K562 (cell line): Measurements from ENCODE around the gene ZSWIM8. TPM values are rescaled to one million over a fixed set of nuclear protein-coding genes. Genes with fewer than 3 reads are reported as not detected.
A peak's percentile ranks its signal among the peaks of the same experiment; 100 is the strongest.

Experiments used
- DIDO1 ChIP-seq: fragments of 450-650 bp; IDR thresholded peaks from 2 replicates; pipeline ENCODE4 v1.6.1; 2016; ENCODE audit warnings: low read depth, missing biosample characterization, missing genetic modification characterization
- FOXK2 ChIP-seq, 2 experiments: fragments of 450-650 bp; IDR thresholded peaks in 1 of 2; conservative IDR thresholded peaks in 1 of 2; 2 replicates each; pipeline ENCODE4 v1.6.1; 2016; ENCODE audit warnings: low read depth in 2 of 2, mild to moderate bottlenecking in 1 of 2
- HMGN3 ChIP-seq: IDR thresholded peaks from 2 replicates; pipeline ENCODE4 v1.6.1; 2011; ENCODE audit warnings: borderline replicate concordance, low read depth, mild to moderate bottlenecking, mixed read lengths, low read length; ENCODE audit not compliant: insufficient read length; ENCODE audit errors: extremely low read depth
- NR2C2 ChIP-seq, 2 experiments: fragments of 200-800 bp in 1 of 2; sonication (Bioruptor generic) in 1 of 2; sonication (generic) in 1 of 2; formaldehyde crosslinking in 1 of 2; IDR thresholded peaks; 2 replicates each; pipeline versions ENCODE4 v1.6.1 to v1.8.0; 2016 to 2022; ENCODE audit warnings: mild to moderate bottlenecking in 1 of 2, missing compliant biosample characterization in 1 of 2, missing genetic modification characterization in 1 of 2, missing genetic modification reagents in 1 of 2
- SMARCE1 ChIP-seq: fragments of 450-650 bp; IDR thresholded peaks from 2 replicates; pipeline ENCODE4 v1.7.1; 2016; ENCODE audit warnings: mild to moderate bottlenecking
- SP2 ChIP-seq: IDR thresholded peaks from 2 replicates; pipeline ENCODE4 v1.6.1; 2011; ENCODE audit warnings: mild to moderate bottlenecking, low read depth, low read length, moderate library complexity; ENCODE audit not compliant: poor library complexity, severe bottlenecking; ENCODE audit errors: extremely low read depth
- TBP ChIP-seq: optimal IDR thresholded peaks from 2 replicates; pipeline ENCODE3; 2011; ENCODE audit warnings: low read depth, low read length, improper control_type of control experiment
- THRA ChIP-seq: fragments of 450-650 bp; IDR thresholded peaks from 2 replicates; pipeline ENCODE4 v1.6.1; 2017; ENCODE audit warnings: mild to moderate bottlenecking, moderate library complexity
- ZBED1 ChIP-seq: IDR thresholded peaks from 2 replicates; pipeline ENCODE4 v1.6.1; 2014
- ZC3H11A ChIP-seq: IDR thresholded peaks from 2 replicates; pipeline ENCODE4 v1.6.1; 2012; ENCODE audit warnings: low read depth, low read length, improper control_type of control experiment
- ZNF121 ChIP-seq: sonication (generic); formaldehyde crosslinking; conservative IDR thresholded peaks from 2 replicates; pipeline ENCODE4 v1.8.0; 2022; ENCODE audit warnings: missing genetic modification reagents
- polyA plus RNA-seq, 8 experiments: library from polyadenylated mRNA; depleted of rRNA in 4 of 8; stranded (reverse) in 5 of 8; unstranded in 3 of 8; fragments of >200 nt; fragmentation: Nextera tagmentation in 2 of 8; fragmentation: Illumina TruSeq in 1 of 8; extraction: Ambion mirVana in 2 of 8; extraction: Trizol in 1 of 8; gene quantifications; 2 replicates each; pipeline versions ENCODE4 v1.2.1 to v1.2.3, GENCODE V29; 2011 to 2014; ENCODE audit warnings: inconsistent platforms in 1 of 8, missing spikeins in 1 of 8
- total RNA-seq, 7 experiments: library from RNA; depleted of rRNA in 6 of 7; stranded (reverse); fragments of >200 nt in 6 of 7; fragmentation: Illumina TruSeq in 2 of 7; extraction: Trizol in 2 of 7; gene quantifications; 2 replicates each; pipeline versions ENCODE4 v1.2.1 to v1.2.3, GENCODE V29; 2011 to 2021; ENCODE audit warnings: low replicate concordance in 1 of 7
- TF ChIP-seq, protein P1 (sequence below), 2 experiments: fragments of 450-650 bp in 1 of 2; IDR thresholded peaks; 2 replicates each; pipeline ENCODE4 v1.6.1; 2011 to 2017; ENCODE audit warnings: low read depth in 2 of 2, antibody characterized with exemption in 1 of 2, borderline replicate concordance in 1 of 2, low read length in 1 of 2, mild to moderate bottlenecking in 1 of 2, mixed read lengths in 1 of 2; ENCODE audit not compliant: control insufficient read depth in 1 of 2
- TF ChIP-seq, protein P2 (sequence below): fragments of 250-450 bp; sonication (Bioruptor Pico); IDR thresholded peaks from 2 replicates; pipeline ENCODE4 v1.5.0; 2021
- TF ChIP-seq, protein P3 (sequence below), 2 experiments: fragments of 450-650 bp; IDR thresholded peaks; 2 replicates each; pipeline ENCODE4 v1.6.1; 2016
- TF ChIP-seq, protein P4 (sequence below): sonication (generic); formaldehyde crosslinking; IDR thresholded peaks from 2 replicates; pipeline ENCODE4 v1.8.0; 2022; ENCODE audit warnings: mild to moderate bottlenecking, low read depth, missing genetic modification reagents

The ZSWIM8 gene
- total and polyA plus RNA-seq, 9 of the 15 experiments (the other 6 are each of a cell fraction or from before 2014, with no cell fraction given) = 5.6 to 47.8 (median 26.7) TPM

- TF ChIP-seq DIDO1 (tag) (peak; percentile 69), HMGN3 (peak; percentile 90), ZNF121 (CRISPR knock-in tag) (no peak), SP2 (no peak), ZBED1 (peak; percentile 92; the same call in 1 of the 2 replicates), THRA (no peak), SMARCE1 (peak; percentile 54; the same call in 1 of the 2 replicates), FOXK2 (conservative IDR thresholded peaks at IDR 0.05 in 1 of 2, IDR thresholded peaks at IDR 0.05 in 1 of 2; ENCODE audit: low read depth in 2 of 2) (peak in 1 of 2 experiments; percentile 42; a peak in 1 of 4 replicates), TBP (peak; percentile 92), NR2C2 (CRISPR knock-in tag; IDR thresholded peaks at IDR 0.05) (peak; percentile 98), NR2C2 (tag; IDR thresholded peaks at IDR 0.05) (peak; percentile 99), ZC3H11A (no peak)
- TF ChIP-seq, protein P1, sequence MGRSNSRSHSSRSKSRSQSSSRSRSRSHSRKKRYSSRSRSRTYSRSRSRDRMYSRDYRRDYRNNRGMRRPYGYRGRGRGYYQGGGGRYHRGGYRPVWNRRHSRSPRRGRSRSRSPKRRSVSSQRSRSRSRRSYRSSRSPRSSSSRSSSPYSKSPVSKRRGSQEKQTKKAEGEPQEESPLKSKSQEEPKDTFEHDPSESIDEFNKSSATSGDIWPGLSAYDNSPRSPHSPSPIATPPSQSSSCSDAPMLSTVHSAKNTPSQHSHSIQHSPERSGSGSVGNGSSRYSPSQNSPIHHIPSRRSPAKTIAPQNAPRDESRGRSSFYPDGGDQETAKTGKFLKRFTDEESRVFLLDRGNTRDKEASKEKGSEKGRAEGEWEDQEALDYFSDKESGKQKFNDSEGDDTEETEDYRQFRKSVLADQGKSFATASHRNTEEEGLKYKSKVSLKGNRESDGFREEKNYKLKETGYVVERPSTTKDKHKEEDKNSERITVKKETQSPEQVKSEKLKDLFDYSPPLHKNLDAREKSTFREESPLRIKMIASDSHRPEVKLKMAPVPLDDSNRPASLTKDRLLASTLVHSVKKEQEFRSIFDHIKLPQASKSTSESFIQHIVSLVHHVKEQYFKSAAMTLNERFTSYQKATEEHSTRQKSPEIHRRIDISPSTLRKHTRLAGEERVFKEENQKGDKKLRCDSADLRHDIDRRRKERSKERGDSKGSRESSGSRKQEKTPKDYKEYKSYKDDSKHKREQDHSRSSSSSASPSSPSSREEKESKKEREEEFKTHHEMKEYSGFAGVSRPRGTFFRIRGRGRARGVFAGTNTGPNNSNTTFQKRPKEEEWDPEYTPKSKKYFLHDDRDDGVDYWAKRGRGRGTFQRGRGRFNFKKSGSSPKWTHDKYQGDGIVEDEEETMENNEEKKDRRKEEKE (IDR thresholded peaks at IDR 0.05; ENCODE audit: borderline replicate concordance in 1 of 2, control insufficient read depth in 1 of 2, low read depth in 2 of 2, low read length in 1 of 2) = 0 out of 4 replicates have a peak, but pooled peaks of 1 of the 2 experiments have one; percentile 50
- TF ChIP-seq, protein P2, sequence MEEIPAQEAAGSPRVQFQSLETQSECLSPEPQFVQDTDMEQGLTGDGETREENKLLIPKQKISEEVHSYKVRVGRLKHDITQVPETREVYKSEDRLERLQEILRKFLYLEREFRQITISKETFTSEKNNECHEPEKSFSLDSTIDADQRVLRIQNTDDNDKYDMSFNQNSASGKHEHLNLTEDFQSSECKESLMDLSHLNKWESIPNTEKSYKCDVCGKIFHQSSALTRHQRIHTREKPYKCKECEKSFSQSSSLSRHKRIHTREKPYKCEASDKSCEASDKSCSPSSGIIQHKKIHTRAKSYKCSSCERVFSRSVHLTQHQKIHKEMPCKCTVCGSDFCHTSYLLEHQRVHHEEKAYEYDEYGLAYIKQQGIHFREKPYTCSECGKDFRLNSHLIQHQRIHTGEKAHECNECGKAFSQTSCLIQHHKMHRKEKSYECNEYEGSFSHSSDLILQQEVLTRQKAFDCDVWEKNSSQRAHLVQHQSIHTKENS = no peak
- TF ChIP-seq, protein P3, sequence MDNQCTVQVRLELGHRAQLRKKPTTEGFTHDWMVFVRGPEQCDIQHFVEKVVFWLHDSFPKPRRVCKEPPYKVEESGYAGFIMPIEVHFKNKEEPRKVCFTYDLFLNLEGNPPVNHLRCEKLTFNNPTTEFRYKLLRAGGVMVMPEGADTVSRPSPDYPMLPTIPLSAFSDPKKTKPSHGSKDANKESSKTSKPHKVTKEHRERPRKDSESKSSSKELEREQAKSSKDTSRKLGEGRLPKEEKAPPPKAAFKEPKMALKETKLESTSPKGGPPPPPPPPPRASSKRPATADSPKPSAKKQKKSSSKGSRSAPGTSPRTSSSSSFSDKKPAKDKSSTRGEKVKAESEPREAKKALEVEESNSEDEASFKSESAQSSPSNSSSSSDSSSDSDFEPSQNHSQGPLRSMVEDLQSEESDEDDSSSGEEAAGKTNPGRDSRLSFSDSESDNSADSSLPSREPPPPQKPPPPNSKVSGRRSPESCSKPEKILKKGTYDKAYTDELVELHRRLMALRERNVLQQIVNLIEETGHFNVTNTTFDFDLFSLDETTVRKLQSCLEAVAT (IDR thresholded peaks at IDR 0.05) = peak in 1 of 2 experiments; percentile 80; a peak in 1 of 4 replicates
- TF ChIP-seq, protein P4, sequence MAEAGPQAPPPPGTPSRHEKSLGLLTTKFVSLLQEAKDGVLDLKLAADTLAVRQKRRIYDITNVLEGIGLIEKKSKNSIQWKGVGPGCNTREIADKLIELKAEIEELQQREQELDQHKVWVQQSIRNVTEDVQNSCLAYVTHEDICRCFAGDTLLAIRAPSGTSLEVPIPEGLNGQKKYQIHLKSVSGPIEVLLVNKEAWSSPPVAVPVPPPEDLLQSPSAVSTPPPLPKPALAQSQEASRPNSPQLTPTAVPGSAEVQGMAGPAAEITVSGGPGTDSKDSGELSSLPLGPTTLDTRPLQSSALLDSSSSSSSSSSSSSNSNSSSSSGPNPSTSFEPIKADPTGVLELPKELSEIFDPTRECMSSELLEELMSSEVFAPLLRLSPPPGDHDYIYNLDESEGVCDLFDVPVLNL (CRISPR knock-in tag) = 0 out of 2 replicates have a peak, but pooled peaks have one; percentile 52
Measured at GRCh38 chr10:73781879-73782748, 3.3 kb upstream of the ZSWIM8 start, which contains the start of gene CHCHD1 (continued).
